ENCODE results near the gene TECR.
"Not testable (repeated sequence)": the region's sequence is repeated elsewhere in the genome, so short reads cannot be mapped to it uniquely, and the experiment has no call there.

TECR gene

DNA sequence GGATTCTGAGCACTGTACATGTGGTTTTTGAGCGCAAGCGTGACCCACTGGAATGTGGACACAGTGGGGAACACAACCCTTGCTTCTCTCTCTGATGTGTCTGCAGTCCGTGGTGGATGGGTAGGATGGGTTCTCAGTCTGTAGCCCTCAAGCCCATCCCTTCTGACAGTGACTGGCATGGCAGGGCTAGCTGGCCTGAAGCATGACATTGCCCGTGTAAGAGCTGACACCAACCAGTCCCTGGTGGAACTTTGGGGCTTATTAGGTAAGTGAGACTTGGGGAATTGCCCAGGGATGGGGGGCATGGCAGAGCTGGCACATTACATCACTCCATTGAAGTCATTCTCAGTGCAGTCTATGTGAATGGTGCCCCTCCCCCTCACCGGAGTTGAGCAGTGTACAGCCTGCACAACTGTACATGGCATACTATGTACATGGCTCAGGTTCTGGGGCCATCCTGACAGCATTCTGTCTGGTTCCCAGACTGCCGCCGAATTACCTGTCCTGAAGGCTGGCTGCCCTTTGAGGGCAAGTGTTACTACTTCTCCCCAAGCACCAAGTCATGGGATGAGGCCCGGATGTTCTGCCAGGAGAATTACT, 70.3 kb downstream of the TECR start:
- no peak for DNase-seq

- no peak for DNase-seq
Observed at GRCh38 chr19:14603990-14604387, 74.6 kb downstream of the TECR start.

DNA sequence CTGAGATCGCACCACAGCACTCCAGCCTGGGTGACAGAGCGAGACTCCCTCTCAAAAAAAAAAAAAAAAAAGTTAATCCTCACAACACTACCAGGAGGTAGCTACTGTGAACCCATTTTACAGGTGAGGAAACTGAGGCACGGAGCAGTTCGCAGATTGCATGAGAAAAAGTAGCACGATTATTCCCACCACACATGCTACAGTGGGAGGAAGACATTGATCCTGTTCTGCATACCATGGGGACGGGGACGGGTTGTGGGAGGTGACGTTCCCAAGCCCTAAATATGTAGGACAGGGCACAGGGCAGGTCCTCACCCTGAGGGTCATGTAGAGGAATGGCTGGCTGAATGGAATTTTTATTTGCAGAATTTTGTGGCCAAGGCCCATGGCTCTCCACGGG, 77.2 kb downstream of the TECR start:
- no peak for DNase-seq

DNA sequence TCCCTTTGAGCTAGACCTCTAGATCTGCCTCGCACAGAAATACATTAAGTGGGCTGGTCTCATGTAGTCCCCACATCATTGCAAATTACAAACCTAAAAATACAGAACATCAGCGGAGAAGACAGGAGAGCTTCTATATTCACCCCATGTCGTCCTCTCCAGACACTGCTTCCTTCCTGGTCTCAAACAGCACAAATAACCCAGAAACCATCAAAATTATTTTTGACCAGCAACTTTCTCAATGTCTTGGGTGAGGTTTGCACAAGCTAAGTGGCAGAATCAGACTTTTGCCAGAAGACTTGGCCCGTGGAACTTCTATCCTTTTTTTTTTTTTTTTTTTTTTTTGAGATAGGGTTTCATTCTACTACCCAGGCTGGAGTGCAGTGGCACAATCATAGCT, 81.7 kb downstream of the TECR start:
- DNase-seq = no peak

- not testable (repeated sequence) for DNase-seq
Observed at GRCh38 chr19:14612242-14612641, 82.8 kb downstream of the TECR start.

DNA sequence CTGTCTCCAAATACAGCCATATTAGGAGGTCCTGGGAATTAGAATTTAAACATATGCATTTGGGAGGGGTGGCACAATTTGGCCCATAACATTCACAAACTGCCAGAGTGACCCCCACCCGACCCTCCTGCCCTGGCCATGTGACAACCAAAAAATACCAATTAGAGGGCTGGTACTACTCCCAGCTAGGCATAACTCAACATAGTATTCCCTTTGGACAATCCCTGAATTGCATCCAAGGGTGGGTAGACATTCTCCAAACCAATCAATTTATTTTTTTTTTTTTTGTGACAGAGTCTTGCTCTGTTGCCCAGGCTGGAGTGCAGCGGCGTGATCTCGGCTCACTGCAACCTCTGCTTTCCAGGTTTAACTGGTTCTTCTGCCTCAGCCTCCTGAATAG, 83.3 kb downstream of the TECR start:
- DNase-seq = no peak

DNA sequence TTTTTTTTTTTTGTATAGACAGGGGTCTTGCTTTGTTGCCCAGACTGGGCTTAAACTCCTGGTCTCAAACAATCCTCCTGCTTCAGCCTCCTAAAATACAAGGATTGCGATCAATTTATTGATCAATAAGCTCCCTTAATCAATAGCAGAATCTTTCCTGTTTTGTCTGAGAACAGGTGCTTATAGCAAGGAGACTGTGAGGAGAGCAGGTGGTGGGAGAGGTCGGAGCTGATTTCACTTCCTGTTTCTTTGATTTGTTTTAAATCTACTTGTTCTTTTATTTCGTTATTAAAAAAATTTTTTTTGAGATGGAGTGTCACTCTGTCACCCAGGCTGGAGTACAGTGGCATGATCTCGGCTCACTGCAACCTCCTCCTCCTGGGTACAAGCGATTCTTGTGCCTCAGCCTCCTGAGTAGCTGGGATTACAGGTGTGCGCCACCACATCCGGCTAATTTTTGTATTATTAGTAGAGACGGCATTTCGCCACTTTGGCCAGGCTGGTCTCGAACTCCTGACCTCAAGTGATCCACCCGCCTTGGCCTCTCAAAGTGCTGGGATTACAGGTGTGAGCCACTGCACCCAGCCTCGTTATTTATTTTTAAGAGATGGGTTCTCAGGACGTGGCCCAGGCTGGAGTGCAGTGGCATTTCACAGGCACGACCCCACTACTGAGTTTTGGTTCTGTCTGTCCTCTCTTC, 84.2 kb downstream of the TECR start:
- not testable (repeated sequence) for DNase-seq

GRCh38 chr19:14614099-14614412, 84.7 kb downstream of the TECR start:
- no peak for DNase-seq

All from NCI-H226 (cell line).